Fibroblast of skin of right quadriceps (primary cell): ENCODE data around the gene FSCB.
"Not testable (repeated sequence)": the region's sequence is repeated elsewhere in the genome, so short reads cannot be mapped to it uniquely, and the experiment has no call there.

Experiments used
- DNase-seq: peaks from one replicate; pipeline ENCODE4 v3.0.0-alpha.2; 2013

The FSCB gene, protein sequence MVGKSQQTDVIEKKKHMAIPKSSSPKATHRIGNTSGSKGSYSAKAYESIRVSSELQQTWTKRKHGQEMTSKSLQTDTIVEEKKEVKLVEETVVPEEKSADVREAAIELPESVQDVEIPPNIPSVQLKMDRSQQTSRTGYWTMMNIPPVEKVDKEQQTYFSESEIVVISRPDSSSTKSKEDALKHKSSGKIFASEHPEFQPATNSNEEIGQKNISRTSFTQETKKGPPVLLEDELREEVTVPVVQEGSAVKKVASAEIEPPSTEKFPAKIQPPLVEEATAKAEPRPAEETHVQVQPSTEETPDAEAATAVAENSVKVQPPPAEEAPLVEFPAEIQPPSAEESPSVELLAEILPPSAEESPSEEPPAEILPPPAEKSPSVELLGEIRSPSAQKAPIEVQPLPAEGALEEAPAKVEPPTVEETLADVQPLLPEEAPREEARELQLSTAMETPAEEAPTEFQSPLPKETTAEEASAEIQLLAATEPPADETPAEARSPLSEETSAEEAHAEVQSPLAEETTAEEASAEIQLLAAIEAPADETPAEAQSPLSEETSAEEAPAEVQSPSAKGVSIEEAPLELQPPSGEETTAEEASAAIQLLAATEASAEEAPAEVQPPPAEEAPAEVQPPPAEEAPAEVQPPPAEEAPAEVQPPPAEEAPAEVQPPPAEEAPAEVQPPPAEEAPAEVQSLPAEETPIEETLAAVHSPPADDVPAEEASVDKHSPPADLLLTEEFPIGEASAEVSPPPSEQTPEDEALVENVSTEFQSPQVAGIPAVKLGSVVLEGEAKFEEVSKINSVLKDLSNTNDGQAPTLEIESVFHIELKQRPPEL

DNA sequence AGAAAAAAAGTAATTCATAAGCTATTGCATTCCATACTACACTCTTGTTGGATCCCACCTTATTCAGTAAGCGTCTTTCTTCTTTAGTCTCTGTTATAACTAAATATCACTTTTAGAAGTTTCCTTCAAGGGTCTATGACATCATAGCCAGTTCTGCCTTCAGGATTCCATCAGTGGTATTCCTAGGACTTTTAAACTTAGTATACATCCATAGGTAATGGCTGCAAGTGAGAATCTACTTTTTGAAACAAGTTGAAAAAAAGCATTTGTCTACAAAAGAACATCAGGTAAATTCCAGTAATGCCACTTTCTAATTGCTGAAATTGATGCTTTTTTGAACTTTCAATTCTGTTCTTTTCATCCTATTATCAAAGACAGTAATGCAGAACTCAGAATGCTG lies at the start of gene FSCB:
FSCB (minus strand) TSS at position 101 of the 400 bp plus-strand sequence. CDS start 296 bp downstream, outside the sequence.
- DNase-seq, result no peak

DNA sequence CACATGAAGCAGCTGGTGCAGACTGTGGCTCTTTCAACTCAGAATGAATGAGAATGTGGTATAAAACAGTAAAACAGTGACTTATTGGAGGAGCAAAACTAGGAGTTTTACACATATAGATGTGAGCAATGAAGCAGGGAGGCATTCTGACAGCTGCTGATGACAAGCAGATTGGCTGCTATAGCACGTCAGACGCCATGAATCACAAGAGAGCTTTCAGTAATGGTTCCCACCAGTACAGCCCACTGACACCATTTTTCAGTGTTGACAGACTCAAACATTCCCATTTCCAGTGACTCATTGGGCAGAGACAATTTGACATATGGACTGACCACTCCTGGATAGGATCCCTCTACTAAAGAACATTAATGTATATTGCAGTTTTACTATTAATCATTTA lies 24.6 kb upstream of the FSCB start:
- peak; percentile 45 for DNase-seq

GRCh38 chr14:44530475-44530874 lies 23.4 kb upstream of the FSCB start:
- peak; percentile 17 for DNase-seq

- peak; percentile 58 for DNase-seq
Measured at GRCh38 chr14:44529026-44529425, 21.9 kb upstream of the FSCB start.

- no peak for DNase-seq
Measured at GRCh38 chr14:44528180-44528579, 21.1 kb upstream of the FSCB start.

DNA sequence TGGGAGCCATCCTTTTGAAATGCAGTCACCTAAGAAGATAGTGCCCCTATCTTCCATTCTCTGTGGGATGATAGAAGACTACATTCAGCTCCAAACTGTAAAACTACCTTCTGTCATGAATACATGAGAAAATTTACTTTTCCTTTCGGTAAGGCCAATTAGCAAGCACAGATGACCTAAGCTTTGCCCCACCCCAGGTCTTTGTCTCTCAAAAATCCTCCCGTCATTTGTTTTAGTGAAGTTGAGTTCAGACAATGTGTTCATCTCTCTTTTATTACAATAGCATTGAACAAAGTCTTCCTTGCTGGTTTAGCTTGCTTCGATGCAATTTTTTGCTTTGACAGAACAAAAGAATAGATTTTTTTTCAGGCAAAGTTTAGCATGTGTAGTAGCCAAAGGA lies 18.2 kb upstream of the FSCB start:
- DNase-seq, result no peak

DNA sequence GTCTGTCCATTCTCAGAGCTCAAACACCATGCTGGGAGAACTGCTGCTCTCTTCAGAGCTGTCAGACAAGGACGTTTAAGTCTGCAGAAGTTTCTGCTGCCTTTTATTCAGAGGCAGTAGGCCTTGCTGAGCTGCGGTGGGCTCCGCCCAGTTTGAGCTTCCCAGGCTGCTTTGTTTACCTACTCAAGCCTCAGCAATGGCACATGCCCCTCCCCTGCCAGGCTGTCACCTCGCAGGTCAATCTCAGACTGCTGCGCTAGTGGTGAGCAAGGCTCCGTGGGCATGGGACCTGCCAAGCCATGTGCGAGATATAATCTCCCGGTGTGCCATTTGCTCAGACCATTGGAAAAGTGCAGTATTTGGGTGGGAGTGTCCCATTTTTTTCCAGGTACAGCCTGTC lies 8.6 kb upstream of the FSCB start:
- DNase-seq, result not testable (repeated sequence)

DNA sequence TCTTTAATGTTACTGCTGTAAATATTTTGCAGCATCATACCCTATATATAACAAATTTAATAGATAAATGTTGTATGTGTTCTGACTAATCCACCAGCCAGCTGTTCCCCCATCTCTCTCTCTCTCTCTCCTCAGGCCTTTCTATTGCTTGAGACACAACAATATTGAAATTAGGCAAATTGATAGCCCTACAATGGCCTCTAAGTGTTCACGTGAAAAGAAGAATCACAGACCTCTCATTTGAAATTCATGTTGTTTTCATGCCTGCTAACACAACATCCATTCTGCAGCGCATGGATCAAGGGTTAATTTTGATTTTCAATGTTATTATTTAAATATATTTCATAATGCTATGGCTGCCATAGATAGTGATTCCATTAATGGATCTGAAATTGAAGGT lies 1.8 kb upstream of the FSCB start:
- no peak for DNase-seq

GRCh38 chr14:44505588-44505987 lies 1.5 kb downstream of the FSCB start:
- no peak for DNase-seq

DNA sequence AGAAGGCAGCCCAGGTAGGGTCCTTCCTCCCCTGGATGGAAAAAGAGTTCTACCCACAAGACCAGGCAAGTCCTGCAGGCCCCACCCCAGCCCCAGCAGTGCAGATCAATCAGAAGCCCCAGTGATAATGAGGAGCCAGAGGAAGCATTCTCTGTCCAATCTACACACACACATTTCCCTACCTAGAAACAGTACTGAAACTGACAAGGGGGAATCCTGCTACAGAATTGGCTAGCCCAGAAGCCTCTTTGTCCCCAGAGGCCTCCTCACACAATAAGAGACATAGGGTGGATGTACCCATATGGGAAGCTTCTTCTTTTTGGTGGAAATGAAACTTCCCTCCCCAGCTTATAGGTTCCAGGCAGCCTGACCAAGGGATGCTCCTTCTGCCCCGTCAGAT lies 9.9 kb downstream of the FSCB start:
- no peak for DNase-seq

DNA sequence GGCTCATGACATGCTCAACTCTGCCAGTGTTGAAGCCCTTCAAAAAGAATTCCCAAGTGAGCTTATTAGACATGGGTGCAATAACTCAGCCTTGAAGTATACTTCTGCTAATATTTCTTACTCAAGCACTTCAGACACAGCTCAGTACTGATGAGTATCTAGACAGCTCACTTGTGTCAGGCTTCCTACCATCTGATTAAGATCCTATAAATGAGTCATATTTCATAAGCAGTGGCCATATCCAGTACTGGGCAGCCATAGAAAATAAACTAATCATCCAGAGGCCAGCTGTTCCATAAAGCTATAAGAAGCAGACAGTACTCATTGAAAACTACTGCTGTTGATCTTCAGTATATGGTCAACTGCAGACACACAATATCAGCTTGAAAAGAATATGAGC lies 12.9 kb downstream of the FSCB start:
- no peak for DNase-seq

- DNase-seq, result peak; percentile 9
Measured at GRCh38 chr14:44490966-44491365, 16.1 kb downstream of the FSCB start.

DNA sequence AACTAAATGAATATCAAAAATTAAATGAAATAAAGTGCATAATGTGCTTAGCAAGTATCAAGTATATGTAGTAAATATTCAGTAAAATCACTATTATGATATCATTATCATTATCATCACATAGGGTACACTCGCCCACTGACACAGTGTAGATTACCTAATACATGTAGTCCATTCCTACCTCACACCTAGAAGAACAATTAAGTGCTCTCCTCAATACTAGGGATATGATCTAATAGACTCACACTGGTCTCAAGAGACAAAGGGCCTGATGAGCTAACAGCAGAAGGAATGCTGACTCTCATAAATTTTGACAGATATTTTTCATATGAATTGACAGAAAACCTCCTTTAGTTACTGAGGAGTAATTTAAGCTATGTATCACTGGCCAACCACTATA lies 29.1 kb downstream of the FSCB start:
- DNase-seq, result peak; percentile 2

- no peak for DNase-seq
Measured at GRCh38 chr14:44468771-44469170, 38.3 kb downstream of the FSCB start.

DNA sequence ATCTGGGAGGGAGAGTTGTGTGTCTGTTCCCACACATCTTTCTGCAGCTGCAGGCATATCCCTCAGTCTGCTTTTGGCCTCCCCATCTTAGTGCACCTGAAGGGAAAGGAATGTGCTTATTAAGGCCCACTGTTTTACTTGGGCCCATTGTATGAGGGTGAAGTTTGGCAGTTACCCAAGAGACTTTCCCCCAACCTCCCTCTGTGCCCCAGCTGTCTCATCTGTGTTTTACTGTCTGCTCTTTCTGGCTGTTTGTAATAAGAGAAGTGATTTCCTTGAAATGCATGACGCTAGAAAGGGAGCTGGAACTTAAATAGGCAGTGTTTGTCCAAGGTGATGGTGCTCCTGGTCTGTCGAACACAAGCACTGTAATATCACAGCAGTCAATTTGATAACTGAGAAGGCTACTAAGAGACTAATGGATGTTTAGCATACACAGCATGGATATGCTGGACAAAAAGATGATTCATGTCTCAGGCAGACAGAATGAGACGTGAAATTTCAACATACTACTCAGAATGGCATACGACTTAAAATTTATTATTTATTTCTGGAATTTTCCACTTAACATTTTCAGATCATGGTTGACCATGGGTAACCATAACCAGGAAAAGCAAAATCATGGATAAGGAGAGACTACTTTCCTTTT lies 43.6 kb downstream of the FSCB start:
- DNase-seq, result peak; percentile 4

DNA sequence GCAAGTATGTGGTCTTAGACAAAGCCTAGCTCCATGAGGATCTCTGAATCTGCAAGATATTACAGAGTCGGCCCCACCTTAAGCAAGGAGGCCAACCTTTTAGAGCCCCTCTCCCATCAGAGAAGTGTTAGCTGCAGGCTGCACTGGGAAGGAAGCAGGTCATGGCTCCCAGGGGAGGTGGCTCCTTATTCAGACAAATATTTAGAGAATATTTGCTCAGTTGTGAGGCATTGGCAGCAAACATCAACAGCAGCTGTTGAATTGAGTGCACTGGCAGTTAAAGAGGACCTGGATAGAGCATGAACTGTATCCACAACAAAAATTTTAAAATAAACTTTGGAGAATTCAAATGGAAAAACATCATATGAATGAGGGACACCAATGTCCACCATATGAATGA lies 44.7 kb downstream of the FSCB start:
- no peak for DNase-seq

DNA sequence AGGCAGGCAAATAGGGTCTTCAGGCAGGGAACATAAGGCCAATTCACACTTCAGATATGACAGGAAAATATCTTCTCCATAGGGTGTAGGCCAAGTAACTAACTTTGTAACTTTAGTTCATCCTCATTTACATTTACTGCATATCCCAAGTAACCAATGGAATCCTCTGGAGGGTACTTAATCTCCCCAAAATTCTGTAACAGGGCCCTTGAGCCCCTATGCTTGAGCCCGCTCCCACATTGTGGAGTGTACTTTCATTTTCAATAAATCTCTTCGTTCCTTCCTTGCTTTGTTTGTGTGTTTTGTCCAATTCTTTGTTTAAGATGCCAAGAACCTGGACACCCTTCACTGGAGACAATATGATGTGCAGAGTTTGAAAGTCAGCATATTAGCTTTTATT lies 45.3 kb downstream of the FSCB start:
- no peak for DNase-seq
